Measurements from ENCODE around the gene CHD5.

CHD5 gene

GRCh38 chr1:6112690-6113005 lies 67.5 kb downstream of the CHD5 start:
- no peak for DNase-seq (ENCODE audit: low spot score)

GRCh38 chr1:6111991-6112689 lies 68.0 kb downstream of the CHD5 start:
- no peak for DNase-seq (ENCODE audit: low spot score)

GRCh38 chr1:6111571-6111970 lies 68.5 kb downstream of the CHD5 start:
- peak; percentile 77 for DNase-seq (ENCODE audit: low spot score)

GRCh38 chr1:6110326-6110725 lies 69.8 kb downstream of the CHD5 start:
- no peak for DNase-seq (ENCODE audit: low spot score)

- DNase-seq (ENCODE audit: low spot score): no peak
Observed at GRCh38 chr1:6109688-6110087, 70.4 kb downstream of the CHD5 start.

GRCh38 chr1:6108937-6109614 lies 71.0 kb downstream of the CHD5 start:
- DNase-seq (ENCODE audit: low spot score): peak; percentile 85

GRCh38 chr1:6108476-6108875 lies 71.6 kb downstream of the CHD5 start:
- DNase-seq (ENCODE audit: low spot score): no peak

- no peak for DNase-seq (ENCODE audit: low spot score)
Observed at GRCh38 chr1:6107409-6108356, 72.4 kb downstream of the CHD5 start.

- no peak for DNase-seq (ENCODE audit: low spot score)
Observed at GRCh38 chr1:6106977-6107376, 73.1 kb downstream of the CHD5 start.

- DNase-seq (ENCODE audit: low spot score): no peak
Observed at GRCh38 chr1:6106321-6106731, 73.8 kb downstream of the CHD5 start.

GRCh38 chr1:6105763-6106162 lies 74.4 kb downstream of the CHD5 start:
- no peak for DNase-seq (ENCODE audit: low spot score)

- DNase-seq (ENCODE audit: low spot score): no peak
Observed at GRCh38 chr1:6105218-6105679, 74.9 kb downstream of the CHD5 start.

- no peak for DNase-seq (ENCODE audit: low spot score)
Observed at GRCh38 chr1:6104631-6105030, 75.5 kb downstream of the CHD5 start.

- no peak for DNase-seq (ENCODE audit: low spot score)
Observed at GRCh38 chr1:6103854-6104530, 76.1 kb downstream of the CHD5 start.

GRCh38 chr1:6103111-6103853 lies 76.8 kb downstream of the CHD5 start:
- DNase-seq (ENCODE audit: low spot score): no peak

GRCh38 chr1:6102532-6102845 lies 77.6 kb downstream of the CHD5 start:
- DNase-seq (ENCODE audit: low spot score): no peak

- DNase-seq (ENCODE audit: low spot score): no peak
Observed at GRCh38 chr1:6101826-6102531, 78.1 kb downstream of the CHD5 start.

- DNase-seq (ENCODE audit: low spot score): no peak
Observed at GRCh38 chr1:6100861-6101783, 79.0 kb downstream of the CHD5 start.

- DNase-seq (ENCODE audit: low spot score): no peak
Observed at GRCh38 chr1:6099787-6100765, 80.0 kb downstream of the CHD5 start.

All from D341Med (cell line).